Inferior parietal cortex (tissue), 1 donor: ENCODE results near the gene FUT3.
"Not testable (repeated sequence)": the region's sequence is repeated elsewhere in the genome, so short reads cannot be mapped to it uniquely, and the experiment has no call there.

ENCODE experiments used
- DNase-seq: peaks from one replicate; pipeline ENCODE4 v3.0.0-alpha.2; 2016; ENCODE audit errors: extremely low spot score

Gene FUT3

DNA sequence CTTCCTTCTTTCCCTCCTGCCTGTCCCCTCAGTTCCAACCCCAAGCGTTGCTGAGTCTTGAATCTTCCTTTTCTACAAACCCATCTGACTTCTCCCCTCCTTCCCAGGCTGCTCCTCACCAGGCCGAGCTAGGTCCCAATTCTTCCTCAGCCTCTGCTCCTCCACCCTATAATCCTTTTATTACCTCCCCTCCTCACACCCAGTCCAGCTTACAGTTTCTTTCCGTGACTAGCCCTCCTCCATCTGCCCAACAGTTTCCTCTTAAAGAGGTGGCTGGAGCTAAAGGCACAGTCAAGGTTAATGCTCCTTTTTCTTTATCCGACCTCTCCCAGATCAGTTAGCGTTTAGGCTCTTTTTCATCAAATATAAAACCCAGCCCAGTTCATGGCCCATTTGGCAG lies 2.6 kb downstream of the FUT3 start:
- DNase-seq = not testable (repeated sequence)

DNA sequence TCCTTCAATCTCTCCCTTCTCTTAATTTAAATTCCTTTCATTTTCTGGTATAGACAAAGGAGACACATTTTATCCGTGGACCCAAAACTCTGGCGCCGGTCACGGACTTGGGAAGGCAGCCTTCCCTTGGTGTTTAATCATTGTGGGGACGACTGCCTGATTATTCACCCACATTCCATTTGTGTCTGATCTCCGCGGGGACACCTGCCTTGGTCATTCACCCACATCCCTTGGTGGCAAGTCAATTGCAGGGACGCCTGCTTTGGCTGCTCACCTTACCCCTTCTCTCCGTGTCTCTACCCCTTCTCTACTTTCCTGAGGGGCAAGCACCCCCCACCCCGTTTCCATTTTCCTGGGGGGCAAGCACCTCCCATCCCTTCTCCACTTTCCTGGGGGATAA lies 3.4 kb downstream of the FUT3 start:
- not testable (repeated sequence) for DNase-seq

DNA sequence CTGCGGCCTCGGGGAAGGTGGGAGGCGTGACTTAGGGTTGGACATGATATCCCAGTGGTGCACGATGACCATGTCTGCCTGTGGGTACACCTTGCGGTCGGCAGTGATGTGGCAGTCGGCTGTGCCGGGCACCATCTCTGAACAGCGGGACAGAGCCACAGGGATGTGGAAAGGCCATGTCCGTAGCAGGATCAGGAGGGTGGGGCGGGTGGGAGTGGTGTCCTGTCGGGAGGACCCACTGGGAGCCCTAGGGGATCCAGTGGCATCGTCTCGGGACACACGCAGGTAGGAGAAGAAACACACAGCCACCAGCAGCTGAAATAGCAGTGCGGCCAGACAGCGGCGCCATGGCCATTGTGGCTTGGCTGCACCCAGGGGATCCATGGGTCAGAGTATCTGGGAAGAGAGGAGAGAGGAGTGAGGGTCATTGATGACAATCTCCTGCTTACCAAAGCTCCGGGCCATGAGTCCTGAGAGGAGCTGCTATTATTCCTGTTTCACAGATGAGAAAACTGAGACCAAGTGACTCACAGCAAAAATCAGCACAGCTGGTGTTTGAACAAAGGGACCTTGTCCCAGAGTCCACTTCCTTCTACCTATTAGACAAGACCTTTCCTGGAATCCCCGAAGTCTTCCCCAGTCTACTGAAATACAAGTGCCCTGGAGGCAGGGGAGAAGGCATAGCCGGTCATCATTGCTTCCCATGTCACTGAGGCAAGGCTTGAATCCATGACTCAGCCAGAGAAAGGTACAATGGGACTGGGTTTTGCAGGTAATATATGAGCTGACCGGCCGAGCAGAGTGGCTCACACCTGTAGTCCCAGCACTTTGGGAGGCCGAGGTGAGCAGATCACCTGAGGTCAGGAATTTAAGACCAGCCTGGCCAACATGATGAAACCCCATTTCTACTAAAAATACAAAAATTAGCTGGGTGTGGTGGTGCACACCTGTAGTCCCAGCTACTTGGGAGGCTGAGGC lies 6.5 kb downstream of the FUT3 start:
- DNase-seq = no peak

DNA sequence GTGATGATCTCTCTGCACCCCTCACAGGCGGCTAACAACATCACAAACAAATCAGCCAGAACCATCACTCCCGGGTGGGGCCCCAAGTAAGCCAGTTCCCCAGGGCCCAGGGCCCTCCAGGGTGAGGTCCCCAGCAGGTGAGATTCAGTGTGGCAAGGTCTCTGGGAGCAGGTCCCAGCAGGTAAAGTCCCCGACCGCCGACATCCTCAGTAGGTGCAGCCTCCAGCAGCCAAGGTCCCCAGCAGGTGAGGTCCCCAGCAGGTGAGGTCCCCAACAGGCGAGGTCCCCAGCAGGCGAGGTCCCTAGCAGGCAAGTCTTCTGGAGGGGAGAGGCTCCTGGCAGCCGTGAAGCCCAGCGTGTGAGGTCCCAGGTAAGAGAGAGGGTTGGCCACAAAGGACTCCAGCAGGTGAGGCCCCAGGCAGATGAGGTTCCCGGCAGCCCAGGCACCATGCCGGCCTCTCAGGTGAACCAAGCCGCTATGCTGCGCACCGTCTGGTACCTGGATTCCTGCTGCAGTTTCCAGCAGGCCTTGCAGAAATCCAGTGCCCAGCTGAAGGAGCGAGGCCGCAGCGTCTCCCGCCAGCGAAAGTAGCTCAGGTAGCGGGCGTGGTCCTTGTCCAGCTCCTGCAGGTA lies 7.8 kb downstream of the FUT3 start:
- no peak for DNase-seq

DNA sequence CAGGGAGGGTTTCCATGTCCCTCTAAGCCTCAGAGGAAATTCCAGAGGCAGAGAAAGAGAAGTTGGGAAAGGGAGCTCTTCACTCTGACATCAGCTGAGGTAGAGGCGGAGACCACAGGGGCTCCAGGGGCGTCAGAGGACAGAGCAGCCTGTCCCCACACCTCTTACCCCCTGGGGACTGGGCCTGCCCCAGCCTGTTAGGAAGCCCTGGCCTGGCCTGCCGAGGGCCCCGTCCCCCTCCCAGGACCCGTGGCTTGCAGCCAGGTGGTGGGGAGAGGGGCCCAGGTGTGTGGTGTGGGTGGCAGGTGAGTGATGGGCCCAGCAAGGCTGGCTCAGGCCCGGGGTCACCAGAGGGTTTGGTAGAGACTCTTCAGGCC lies 9.5 kb downstream of the FUT3 start:
- not testable (repeated sequence) for DNase-seq

DNA sequence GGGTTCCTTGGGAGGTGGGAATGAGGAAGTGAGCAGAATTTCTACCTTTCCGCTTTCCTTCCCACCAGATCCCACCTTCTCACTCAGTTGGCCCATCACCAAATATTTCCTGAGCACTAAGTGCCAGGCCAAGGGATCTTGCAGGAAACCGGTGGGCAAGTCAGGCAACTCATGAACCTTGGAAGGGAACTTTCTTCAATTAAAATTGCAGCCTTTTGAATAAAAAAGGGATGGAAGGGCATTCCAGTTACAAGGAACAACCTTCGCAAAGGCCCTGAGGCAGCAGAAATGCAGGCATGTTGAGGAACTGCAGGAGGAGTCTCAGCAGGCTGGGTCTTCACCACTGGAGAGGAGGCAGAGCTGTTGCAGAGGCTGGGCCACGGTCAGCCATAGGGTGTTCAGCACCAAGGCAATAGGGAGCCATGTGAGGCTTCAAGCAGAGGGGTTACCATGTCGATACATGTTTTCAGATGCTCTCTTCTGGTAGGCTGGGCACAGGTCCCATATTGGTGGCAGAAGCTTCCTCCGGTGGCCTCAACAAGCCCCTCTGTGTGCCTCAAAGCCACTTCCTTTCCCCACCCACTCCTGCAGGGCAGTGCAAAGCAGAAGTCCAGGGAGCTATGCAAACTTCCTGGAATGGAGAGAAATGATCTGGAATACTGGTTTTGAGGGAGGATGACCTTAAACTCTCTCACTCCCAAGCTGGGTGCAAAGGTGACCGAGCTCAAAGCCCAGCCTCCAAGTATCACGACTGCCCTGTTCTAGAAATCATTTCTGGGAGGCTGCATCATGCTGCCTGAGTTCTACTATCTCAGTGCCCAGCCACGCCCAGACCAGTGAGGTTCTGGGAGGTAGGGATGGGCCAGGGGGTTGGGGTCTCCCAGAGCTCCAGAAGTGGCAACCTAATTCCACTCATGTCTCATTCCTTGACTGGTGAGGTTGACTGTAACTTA lies 11.9 kb downstream of the FUT3 start, which contains the start of gene FUT6:
Gene FUT6 (minus strand): TSS at position 638 of the 953 bp plus-strand sequence. CDS start 7,135 bp downstream, outside the sequence.
- DNase-seq = no peak

DNA sequence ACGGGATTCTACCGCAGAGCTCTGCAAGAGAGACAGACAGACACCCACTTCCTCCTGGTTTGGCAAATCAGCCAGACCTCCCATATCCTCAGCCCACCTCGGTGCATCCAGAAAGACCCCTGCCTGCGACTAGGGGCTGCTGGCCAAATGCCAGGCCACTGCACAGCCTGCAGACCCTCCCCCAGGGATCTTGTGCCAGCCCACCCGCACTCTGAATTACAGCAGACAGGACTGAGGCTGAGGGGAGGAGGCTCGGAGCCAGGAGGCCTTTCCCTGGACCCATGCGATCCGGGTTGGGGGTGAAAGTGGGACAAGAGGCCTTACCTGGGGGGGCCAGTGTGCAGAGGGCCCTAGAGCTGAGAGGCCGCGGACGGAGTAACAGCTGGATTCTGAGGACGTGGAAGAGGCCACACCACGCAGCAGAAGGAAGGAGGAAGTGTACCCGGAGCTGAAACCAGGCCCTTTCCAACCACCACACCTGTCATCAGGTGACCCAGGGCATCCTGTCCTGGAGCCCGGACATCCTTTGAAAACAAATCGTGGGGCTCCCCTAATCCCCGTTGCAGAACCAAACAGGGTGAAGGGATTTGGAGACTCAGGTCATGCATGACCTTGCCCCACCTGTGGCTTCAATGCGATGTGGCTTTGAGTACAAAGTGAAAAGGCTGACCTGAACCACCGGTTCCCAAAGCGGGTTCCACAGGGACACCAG lies 12.7 kb downstream of the FUT3 start:
- DNase-seq = no peak

DNA sequence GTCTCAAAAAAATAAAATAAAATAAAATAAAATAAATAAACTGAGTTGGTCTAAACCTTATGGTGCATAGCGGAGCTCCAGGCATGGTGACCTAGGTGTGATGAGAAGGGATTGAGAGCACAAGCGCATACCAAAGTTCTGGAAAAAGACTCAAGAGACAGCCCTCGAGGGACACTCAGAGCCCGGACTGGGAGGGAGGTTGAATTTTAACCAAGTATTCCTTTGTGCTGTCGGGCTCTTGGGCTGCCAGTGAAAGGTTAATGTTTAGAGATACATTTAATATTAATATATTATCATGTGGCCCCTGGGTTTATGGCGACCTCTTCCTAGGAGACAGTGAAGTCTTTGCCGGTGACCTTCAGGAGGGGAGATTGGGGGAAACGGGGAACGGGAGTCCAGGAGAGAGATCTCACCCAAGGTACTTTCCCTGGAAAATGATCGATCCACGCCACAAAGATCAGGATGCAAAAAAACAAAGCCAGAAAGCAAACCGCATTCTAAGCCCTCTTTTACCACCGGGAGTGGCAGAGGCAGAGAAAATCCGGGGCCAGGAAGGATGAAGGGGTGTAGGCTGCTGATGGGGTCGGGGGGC lies 13.4 kb downstream of the FUT3 start:
- no peak for DNase-seq

DNA sequence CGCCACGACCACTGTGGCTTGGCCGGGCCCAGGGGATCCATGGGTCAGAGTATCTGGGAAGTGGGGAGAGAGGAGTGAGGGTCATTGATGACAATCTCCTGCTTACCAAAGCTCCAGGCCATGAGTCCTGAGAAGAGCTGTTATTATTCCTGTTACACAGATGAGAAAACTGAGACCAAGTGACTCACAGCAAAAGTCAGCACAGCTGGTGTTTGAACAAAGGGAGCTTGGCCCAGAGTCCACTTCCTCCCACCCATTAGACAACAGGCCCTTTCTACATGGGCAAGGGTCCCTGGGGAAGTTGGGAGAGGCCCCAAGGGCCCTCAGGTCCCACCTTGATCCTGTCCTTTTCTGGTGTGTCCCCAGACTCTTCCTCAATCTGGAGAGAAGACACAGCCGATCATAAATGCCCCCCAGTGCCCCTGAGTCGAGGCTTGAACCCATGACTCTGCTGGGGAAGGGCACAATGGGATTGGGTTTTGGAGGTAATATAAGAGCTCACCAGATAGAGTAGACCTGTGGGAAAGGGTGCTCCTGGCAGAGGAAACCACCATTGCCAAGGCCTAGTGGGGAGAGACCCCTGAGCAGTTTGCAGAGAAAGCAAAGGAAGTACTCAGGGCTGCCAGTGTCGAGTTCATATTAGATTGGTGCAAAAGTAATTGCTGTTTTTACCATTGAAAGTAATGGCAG lies 18.6 kb downstream of the FUT3 start:
- no peak for DNase-seq

DNA sequence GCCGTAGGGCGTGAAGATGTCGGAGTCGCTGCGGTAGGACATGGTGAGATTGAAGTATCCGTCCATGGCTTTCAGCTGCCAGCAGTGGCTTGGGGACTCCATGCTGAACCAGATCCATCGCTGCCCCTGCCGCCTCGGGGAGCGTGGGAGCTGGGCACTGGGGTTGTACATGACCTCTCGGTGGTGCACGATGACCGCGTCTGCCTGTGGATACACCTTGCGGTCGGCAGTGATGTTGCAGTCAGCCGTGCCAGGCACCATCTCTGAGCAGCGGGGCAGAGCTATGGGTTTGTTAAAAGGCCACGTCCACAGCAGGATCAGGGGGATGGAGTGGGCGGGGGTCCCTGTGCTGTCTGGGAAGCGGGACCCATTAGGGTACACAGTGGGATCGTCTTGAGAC lies 19.2 kb downstream of the FUT3 start:
- DNase-seq = no peak

DNA sequence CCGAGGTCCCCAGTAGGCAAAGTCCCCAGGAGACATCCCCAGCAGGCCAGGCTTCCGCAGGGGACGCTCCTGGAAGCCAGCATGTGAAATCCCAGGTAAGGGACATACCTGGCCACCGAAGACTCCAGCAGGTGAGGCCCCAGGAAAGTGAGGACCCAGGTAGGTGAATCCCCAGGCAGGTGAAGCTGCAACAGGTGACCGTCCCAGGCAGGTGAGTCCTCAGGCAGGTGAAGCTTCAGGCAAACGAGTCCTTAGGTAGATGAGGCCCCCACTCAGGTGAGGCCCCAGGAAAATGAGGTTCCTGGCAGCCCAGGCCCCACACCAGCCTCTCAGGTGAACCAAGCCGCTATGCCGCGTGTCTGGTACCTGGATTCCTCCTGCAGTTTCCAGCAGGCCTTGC lies 20.1 kb downstream of the FUT3 start:
- no peak for DNase-seq

DNA sequence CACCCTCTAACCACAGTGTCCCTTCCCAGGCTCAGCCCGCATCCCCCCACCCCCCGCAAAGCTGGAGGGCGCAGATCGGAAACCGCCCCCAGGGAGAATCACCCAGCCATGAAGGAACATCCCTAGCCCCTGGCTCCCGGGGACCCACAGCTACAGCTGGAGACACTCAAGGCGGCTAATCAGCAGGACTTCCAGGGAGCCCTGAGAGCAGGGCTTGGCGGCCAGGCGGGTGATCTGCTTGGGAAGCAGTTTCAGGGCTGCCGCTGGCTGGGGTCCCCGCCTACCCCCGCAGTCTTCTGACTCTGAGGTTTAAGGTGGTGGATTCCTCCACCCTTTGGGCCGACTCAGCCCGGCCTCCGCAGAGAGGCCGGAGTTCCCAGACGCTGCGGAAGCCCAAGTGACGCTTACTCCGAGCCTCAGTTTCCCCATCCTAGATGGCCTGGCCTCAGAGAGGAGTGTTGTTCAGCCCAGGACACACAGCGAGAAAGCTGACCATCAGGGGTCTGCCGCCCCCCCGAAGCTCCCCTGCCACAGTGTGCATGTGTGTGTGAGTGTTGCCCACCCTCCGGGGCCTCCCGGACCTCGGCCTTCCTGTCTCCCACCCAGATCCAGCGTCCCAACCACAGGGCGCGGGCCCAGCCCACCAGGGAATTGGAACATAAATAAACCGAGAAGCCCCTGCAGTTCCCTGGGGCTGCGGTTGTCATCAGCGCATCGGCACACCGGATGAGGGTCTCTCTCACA lies 21.5 kb downstream of the FUT3 start:
- DNase-seq = no peak

DNA sequence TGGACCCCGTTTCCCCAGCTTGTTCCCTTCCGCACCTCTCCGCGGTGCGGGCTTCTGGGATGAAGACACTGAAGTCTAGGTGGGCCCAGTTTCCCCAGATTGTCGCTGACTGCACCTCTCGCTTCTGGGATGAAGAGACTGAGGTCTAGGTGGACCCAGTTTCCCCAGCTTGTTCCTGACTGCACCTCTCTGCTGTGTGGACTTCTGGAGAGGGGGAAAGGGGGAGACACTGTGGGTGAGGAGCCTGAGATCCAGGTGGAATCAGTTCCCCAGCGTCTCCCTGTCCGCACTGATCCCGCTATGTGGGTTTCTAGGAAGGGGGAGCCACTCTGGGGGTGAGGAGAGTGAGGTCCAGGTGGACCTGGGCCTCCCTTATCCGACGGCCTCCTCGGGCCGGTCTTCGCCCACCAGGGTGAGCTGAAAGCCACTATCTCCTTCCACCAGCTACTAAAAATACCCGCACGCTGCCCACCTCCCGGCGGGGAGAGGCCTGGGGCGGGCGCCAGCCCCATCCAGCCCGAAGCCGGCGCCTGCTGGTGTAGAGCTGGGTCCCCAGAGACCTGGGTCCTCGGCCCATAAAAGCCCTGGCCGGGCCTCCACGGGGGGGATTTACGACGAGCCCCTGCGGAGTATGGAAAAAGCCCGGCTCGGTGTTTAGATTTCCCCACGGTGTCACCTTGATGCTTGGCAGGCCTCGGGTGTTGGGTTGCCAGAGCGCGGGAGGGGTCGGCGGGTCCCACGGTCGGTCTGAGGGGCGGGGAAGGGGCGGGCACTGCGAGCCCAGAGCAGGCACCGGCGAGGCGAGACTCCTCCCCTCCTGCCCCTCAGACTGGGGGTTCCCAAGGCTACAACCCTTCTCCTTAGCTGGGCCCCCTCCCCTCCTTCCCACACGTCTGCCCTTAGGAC lies 22.3 kb downstream of the FUT3 start:
- no peak for DNase-seq

DNA sequence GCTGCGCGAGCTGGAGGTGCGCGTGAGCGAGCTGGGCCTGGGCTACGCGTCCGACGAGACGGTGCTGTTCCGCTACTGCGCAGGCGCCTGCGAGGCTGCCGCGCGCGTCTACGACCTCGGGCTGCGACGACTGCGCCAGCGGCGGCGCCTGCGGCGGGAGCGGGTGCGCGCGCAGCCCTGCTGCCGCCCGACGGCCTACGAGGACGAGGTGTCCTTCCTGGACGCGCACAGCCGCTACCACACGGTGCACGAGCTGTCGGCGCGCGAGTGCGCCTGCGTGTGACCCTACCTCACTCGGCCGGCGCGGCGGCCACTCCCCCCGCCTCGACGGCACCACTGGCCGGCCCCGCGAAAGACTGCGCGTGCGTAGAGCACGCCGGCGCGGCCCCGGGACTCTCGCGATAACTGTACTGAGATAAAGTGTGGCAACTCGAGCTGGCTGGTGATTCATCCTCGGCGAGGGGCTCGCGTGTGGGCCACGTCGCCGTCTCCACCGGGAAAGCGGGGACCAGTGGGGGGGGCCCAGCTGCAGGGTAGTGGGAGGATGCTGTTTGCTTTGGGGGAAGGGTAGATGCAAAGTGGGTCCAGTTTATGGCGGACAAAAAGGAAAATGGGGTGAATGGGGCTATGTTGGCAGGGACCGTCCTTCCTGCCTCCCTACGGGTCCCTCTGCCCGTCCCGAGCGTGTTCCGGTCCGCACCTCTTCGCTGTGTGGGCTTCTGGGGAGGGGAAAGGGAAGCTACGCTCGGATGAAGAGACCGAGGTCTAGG lies 23.2 kb downstream of the FUT3 start:
- peak; percentile 72 for DNase-seq

DNA sequence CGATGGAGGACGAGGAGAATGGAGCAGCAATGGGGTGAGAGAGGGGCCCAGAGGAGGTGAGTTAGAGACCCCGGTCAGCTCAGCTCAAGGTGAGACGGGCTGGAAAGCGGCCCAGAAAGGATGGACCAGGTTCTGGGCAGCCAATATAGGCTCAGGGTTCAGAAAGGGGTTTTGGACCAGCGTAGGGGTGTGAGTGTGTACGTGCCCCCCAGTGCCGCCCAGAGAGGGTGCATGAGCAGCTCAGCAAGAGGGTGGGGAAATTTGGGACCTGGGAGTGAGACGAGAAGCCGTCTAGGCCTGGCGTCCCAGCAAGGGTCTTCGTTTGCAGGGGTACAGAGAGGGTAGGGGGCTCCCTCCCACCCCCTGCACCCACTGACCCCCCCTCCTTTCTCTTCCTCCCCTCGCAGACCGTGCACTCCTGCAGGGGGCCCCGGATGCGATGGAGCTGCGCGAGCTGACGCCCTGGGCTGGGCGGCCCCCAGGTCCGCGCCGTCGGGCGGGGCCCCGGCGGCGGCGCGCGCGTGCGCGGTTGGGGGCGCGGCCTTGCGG lies 23.8 kb downstream of the FUT3 start:
- no peak for DNase-seq

DNA sequence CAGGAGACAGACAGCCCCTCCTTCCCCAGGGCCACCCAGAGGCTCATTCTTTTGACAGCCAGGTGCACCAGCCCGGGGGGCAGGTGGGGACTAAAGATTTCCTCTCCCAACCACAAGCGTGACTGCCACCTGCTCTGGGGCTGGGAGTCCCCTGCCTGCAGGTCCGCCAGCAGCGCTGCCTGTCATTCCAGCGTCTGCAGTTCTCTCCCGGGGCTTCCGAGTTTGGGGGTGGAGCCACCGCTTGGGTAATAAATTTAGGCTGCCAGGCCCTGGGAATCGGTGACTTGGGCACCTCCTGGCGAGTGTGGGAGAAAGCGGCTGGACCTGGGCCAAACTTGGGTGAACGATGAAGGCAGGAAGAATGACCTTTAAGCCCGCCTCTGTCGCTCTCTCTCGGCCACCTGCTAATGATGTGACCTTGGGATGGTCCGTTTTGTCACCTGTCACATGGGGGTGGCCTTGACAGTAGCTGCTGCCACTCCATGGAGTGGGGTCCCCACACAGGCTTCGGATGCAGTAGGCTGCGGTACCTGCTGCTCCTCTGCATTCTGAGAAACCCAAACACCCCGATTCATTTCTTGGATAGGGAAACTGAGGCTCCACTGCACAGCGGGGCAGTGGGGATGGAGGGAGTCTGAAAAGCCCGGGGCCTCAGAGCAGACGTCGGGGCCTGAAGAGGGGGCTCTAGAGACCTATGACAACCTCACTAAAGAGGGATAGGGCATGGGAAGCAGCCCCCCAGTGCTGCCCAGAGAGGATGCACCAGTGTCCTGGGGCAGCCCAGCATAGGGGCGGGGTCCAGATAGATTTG lies 24.5 kb downstream of the FUT3 start:
- no peak for DNase-seq

DNA sequence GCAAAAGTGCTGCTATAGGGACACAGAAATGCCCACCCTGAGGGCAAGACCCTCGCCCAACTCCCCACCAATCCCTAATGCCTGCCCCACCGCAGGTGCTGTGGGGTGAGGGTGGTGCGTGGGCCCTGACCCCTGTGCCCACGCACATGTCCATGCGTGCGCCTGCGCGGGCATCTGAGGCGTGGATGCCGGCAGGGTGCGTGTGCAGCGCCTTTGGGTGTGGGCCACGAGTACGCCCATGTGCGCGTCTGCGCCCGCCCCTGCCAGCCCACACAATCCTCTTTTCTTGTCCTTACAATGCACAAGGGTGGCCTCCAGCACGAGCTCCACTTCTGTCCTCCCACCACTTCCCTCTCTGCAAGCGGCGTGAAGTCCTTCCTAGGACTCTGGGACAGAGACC lies 26.1 kb downstream of the FUT3 start:
- no peak for DNase-seq
